GM12878 (cell line): ENCODE measurements around the gene CCDC15. TPM values are rescaled to one million over a fixed set of nuclear protein-coding genes. Genes with fewer than 3 reads are reported as not detected.

Experiments
- ATAC-seq: fragments of 200-7000 bp; cut with Tn5 transposase; 3 replicates; pipeline ENCODE4 v1.9.1; 2020; ENCODE audit warnings: mild to moderate bottlenecking, moderate library complexity
- BruUV-seq: library from RNA; stranded (reverse); fragments of 400-500 nt; replicated peaks from 2 replicates; lab custom pipeline; 2021; lab: Mats Ljungman, UMichigan
- CTCF ChIA-PET: fragments of 300-600 bp; sonication (Branson Sonifier 250); formaldehyde crosslinking; extraction: SDS; loops from one replicate; lab custom pipeline; 2021; ENCODE audit warnings: inconsistent platforms; lab: Yijun Ruan, JAX
- POLR2A ChIA-PET: fragments of 350-600 bp; formaldehyde crosslinking; extraction: SDS; loops from one replicate; lab custom pipeline; 2021; ENCODE audit warnings: inconsistent platforms; lab: Charles Lee
- RAD21 ChIA-PET: fragments of 300-600 bp; sonication (Branson Sonifier 250); formaldehyde crosslinking; loops from one replicate; lab custom pipeline; 2023; ENCODE audit warnings: antibody characterized with exemption; ENCODE audit not compliant: unreplicated experiment; lab: Charles Lee
- SMC1A ChIA-PET: fragments of 300-600 bp; sonication (Branson Sonifier 250); formaldehyde crosslinking; loops from one replicate; lab custom pipeline; 2023; ENCODE audit not compliant: unreplicated experiment, uncharacterized antibody; lab: Charles Lee
- DNase-seq: peaks from one replicate; pipeline ENCODE4 v3.0.0-alpha.2; 2011; ENCODE audit warnings: low read depth, low spot score
- FAIRE-seq: peaks from 3 replicates; lab custom pipeline; 2011; peaks lifted over from hg19 to GRCh38; lab: Jason Lieb, UNC
- H2AFZ ChIP-seq: 2 replicates; pipeline ENCODE4 v1.6.0; 2011; ENCODE audit warnings: low read depth, low read length, control low read depth; ENCODE audit not compliant: control insufficient read depth
- H3K27ac ChIP-seq: 2 replicates; pipeline ENCODE4 v1.5.1; 2011; ENCODE audit warnings: control low read depth; ENCODE audit not compliant: control insufficient read depth, insufficient read depth
- H3K27me3 ChIP-seq, 2 experiments: replicated peaks in 1 of 2; 2 replicates each; pipeline versions ENCODE4 v1.6.0 to v1.6.1; 2011; ENCODE audit warnings: low read length in 1 of 2; ENCODE audit not compliant: control insufficient read depth in 2 of 2, insufficient read depth in 2 of 2
- H3K36me3 ChIP-seq, 2 experiments: 2 replicates each; pipeline ENCODE4 v1.5.1; 2011; ENCODE audit warnings: low read length in 1 of 2; ENCODE audit not compliant: control insufficient read depth in 2 of 2, insufficient read depth in 2 of 2
- H3K4me1 ChIP-seq: 2 replicates; pipeline ENCODE4 v1.6.1; 2011; ENCODE audit warnings: mild to moderate bottlenecking, low read length, moderate library complexity, mixed read lengths; ENCODE audit not compliant: control insufficient read depth, insufficient read depth
- H3K4me2 ChIP-seq: 2 replicates; pipeline ENCODE4 v1.6.0; 2011; ENCODE audit warnings: control low read depth; ENCODE audit not compliant: control insufficient read depth, insufficient read depth
- H3K4me3 ChIP-seq: fragments of 200-600 bp; sonication (generic); 2 replicates; pipeline ENCODE4 v1.5.1; 2016
- H3K79me2 ChIP-seq: 2 replicates; pipeline ENCODE4 v1.6.0; 2011; ENCODE audit warnings: low read length; ENCODE audit not compliant: control insufficient read depth, insufficient read depth
- H3K9ac ChIP-seq: 2 replicates; pipeline ENCODE4 v1.8.0; 2011; ENCODE audit warnings: low read length, control low read depth, mixed read lengths; ENCODE audit not compliant: control insufficient read depth, insufficient read depth
- H3K9me3 ChIP-seq: replicated peaks from 3 replicates; pipeline ENCODE4 v1.5.1; 2011; ENCODE audit warnings: mild to moderate bottlenecking, low read length; ENCODE audit not compliant: control insufficient read depth, insufficient read depth
- H4K20me1 ChIP-seq: 2 replicates; pipeline ENCODE4 v1.6.0; 2011; ENCODE audit not compliant: control insufficient read depth, insufficient read depth
- ASH2L ChIP-seq: fragments of 300-600, 200-600 bp; sonication (generic); IDR thresholded peaks from 2 replicates; pipeline ENCODE4 v1.6.1; 2017; ENCODE audit warnings: low read depth, mild to moderate bottlenecking, borderline replicate concordance
- BCL3 ChIP-seq: IDR thresholded peaks from 2 replicates; pipeline ENCODE4 v1.6.1; 2011; ENCODE audit warnings: borderline replicate concordance, low read depth, mild to moderate bottlenecking, moderate library complexity, low read length; ENCODE audit not compliant: insufficient read depth, poor library complexity, severe bottlenecking
- CREM ChIP-seq: IDR thresholded peaks from 2 replicates; pipeline ENCODE4 v1.6.1; 2014; ENCODE audit warnings: antibody characterized with exemption, low read depth
- EED ChIP-seq: sonication (generic); IDR thresholded peaks from 2 replicates; pipeline ENCODE4 v1.6.1; 2016; ENCODE audit warnings: antibody characterized with exemption, low read depth
- ESRRA ChIP-seq: IDR thresholded peaks from 2 replicates; pipeline ENCODE4 v1.6.1; 2012; ENCODE audit warnings: mild to moderate bottlenecking, low read length, improper control_type of control experiment
- MTA2 ChIP-seq: fragments of 450-650 bp; IDR thresholded peaks from 2 replicates; pipeline ENCODE4 v1.6.1; 2016; ENCODE audit warnings: low read depth, mild to moderate bottlenecking, moderate library complexity
- MYB ChIP-seq: fragments of 150-350 bp; IDR thresholded peaks from 2 replicates; pipeline ENCODE4 v1.6.1; 2014; ENCODE audit warnings: mild to moderate bottlenecking, low read depth, low read length, borderline replicate concordance
- RUNX3 ChIP-seq: IDR thresholded peaks from 2 replicates; pipeline ENCODE4 v1.6.1; 2012; ENCODE audit warnings: low read length, inconsistent platforms
- SREBF1 ChIP-seq: IDR thresholded peaks from 2 replicates; pipeline ENCODE4 v1.6.1; 2012; ENCODE audit warnings: mild to moderate bottlenecking, low read length
- STAT1 ChIP-seq: fragments of 450-650 bp; conservative IDR thresholded peaks from 2 replicates; pipeline ENCODE4 v1.6.1; 2014; ENCODE audit warnings: antibody characterized with exemption, mild to moderate bottlenecking
- TAF1 ChIP-seq: IDR thresholded peaks from 2 replicates; pipeline ENCODE4 v1.6.1; 2011; ENCODE audit warnings: mild to moderate bottlenecking, low read depth, low read length, borderline replicate concordance
- ZNF24 ChIP-seq: fragments of 450-650 bp; IDR thresholded peaks from 2 replicates; pipeline ENCODE4 v1.6.1; 2017; ENCODE audit warnings: antibody characterized with exemption, mild to moderate bottlenecking
- ZNF592 ChIP-seq: fragments of 450-650 bp; IDR thresholded peaks from 2 replicates; pipeline ENCODE4 v1.6.1; 2017; ENCODE audit warnings: mild to moderate bottlenecking, moderate library complexity
- in situ Hi-C: fragments of 300-500 bp; cut with MboI; formaldehyde crosslinking; loops from 9 replicates; pipeline ENCODE4 v1.14.3; 2018; ENCODE audit warnings: mixed read lengths
- intact Hi-C: fragments of 100-400 bp; cut with micrococcal nuclease; formaldehyde crosslinking; loops from one replicate; pipeline ENCODE4 v1.14.2; 2022; ENCODE audit not compliant: unreplicated experiment
- polyA plus RNA-seq, 11 experiments: library from polyadenylated mRNA; depleted of rRNA in 4 of 11; unstranded in 6 of 11; stranded (reverse) in 5 of 11; fragments of >200 nt; fragmentation: Nextera tagmentation in 4 of 11; fragmentation: Illumina TruSeq in 1 of 11; extraction: Ambion mirVana in 4 of 11; extraction: Trizol in 1 of 11; gene quantifications; 1 replicate in 1 of 11; 2 replicates in 10 of 11; pipeline versions ENCODE4 v1.2.1 to v1.2.3, GENCODE V29; 2011 to 2016; ENCODE audit warnings: inconsistent platforms in 2 of 11, missing spikeins in 2 of 11, low read depth in 1 of 11
- total RNA-seq, 4 experiments: library from RNA; depleted of rRNA in 3 of 4; stranded (reverse); fragments of >200 nt in 3 of 4; fragmentation: Illumina TruSeq in 1 of 4; extraction: Trizol in 1 of 4; gene quantifications; 2 replicates each; pipeline versions ENCODE4 v1.2.1 to v1.2.3, GENCODE V29; 2013 to 2021
- TF ChIP-seq, protein P1 (sequence below): fragments of 450-650 bp; IDR thresholded peaks from 2 replicates; pipeline ENCODE4 v1.6.1; 2017; ENCODE audit warnings: mild to moderate bottlenecking, moderate library complexity

Gene CCDC15
- total and polyA plus RNA-seq, 10 of the 15 experiments (the other 5 are each of a cell fraction or from before 2014, with no cell fraction given), result 2.0 to 5.3 (median 3.3) TPM

DNA sequence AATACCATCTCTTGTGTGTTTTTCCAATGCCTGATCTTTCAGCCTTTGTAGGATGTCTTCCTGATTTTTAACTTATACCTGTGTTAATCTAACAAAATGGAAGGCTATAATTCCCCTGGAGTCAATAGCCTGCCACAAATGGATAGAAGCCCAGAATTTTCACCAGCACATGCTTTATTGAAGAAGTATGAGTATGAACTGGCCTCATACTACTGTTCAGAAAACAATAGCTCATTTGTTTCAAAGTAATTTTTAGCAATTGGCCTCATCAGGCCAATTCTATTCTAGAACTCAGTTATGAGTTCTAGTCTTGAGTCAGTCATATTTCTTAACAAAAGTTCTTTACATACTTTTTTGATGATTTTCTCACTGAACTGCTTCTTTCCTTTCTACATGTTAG, 68.5 kb downstream of the CCDC15 start:
- BruUV-seq, result no TSS peak
- FAIRE-seq, result no peak
- H3K79me2 ChIP-seq, result no peaks in the 10 kb centered on the region
- in situ Hi-C loops, result no loop called here
- DNase-seq, result no peak
- no peak overlapping the region for H3K4me3 ChIP-seq
- no peak overlapping the region for H3K9ac ChIP-seq
- no peak overlapping the region for H3K27ac ChIP-seq
- TF ChIP-seq STAT1, result no peak
- TF ChIP-seq ZNF24, result no peak
- TF ChIP-seq ZNF592, result no peak
- TF ChIP-seq SREBF1, result no peak
- no peak for TF ChIP-seq RUNX3
- TF ChIP-seq, protein P1, sequence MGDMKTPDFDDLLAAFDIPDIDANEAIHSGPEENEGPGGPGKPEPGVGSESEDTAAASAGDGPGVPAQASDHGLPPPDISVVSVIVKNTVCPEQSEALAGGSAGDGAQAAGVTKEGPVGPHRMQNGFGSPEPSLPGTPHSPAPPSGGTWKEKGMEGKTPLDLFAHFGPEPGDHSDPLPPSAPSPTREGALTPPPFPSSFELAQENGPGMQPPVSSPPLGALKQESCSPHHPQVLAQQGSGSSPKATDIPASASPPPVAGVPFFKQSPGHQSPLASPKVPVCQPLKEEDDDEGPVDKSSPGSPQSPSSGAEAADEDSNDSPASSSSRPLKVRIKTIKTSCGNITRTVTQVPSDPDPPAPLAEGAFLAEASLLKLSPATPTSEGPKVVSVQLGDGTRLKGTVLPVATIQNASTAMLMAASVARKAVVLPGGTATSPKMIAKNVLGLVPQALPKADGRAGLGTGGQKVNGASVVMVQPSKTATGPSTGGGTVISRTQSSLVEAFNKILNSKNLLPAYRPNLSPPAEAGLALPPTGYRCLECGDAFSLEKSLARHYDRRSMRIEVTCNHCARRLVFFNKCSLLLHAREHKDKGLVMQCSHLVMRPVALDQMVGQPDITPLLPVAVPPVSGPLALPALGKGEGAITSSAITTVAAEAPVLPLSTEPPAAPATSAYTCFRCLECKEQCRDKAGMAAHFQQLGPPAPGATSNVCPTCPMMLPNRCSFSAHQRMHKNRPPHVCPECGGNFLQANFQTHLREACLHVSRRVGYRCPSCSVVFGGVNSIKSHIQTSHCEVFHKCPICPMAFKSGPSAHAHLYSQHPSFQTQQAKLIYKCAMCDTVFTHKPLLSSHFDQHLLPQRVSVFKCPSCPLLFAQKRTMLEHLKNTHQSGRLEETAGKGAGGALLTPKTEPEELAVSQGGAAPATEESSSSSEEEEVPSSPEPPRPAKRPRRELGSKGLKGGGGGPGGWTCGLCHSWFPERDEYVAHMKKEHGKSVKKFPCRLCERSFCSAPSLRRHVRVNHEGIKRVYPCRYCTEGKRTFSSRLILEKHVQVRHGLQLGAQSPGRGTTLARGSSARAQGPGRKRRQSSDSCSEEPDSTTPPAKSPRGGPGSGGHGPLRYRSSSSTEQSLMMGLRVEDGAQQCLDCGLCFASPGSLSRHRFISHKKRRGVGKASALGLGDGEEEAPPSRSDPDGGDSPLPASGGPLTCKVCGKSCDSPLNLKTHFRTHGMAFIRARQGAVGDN, result no peak
- no peak for TF ChIP-seq TAF1
- TF ChIP-seq ESRRA, result no peak
- no peak for TF ChIP-seq CREM
- no peak for TF ChIP-seq MYB
- no peak for TF ChIP-seq BCL3
- no peak for TF ChIP-seq EED
- TF ChIP-seq ASH2L, result no peak
- TF ChIP-seq MTA2, result no peak
- ATAC-seq, result no peak
- no peaks in the 10 kb centered on the region for H3K27me3 ChIP-seq
- SMC1A ChIA-PET, result interaction anchor here (0.9 to 1.4 kb wide), 3 partner anchors 9 to 87 kb away, joined by 3 to 4 read pairs (median 4); no protein-coding TSS in a partner anchor
- CTCF ChIA-PET, result interaction anchor here (1.5 kb wide), 1 partner anchor 43 kb away, joined by 4 read pairs; no protein-coding TSS in a partner anchor
- no peaks in the 10 kb centered on the region for H3K36me3 ChIP-seq
- intact Hi-C loops, result no loop called here
- no peaks in the 10 kb centered on the region for H4K20me1 ChIP-seq
- no peak overlapping the region for H2AFZ ChIP-seq
- H3K9me3 ChIP-seq, result no peaks in the 10 kb centered on the region
- no peaks in the 10 kb centered on the region for H3K4me1 ChIP-seq
- POLR2A ChIA-PET, result no interaction called here
- RAD21 ChIA-PET, result no interaction called here
- H3K4me2 ChIP-seq, result no peak overlapping the region
